Keratinocyte (primary cell): ENCODE data around the gene RNLS. TPM values are rescaled to one million over a fixed set of nuclear protein-coding genes. Genes with fewer than 3 reads are reported as not detected.

ENCODE experiments used
- DNase-seq: peaks from one replicate; pipeline ENCODE4 v3.0.0-alpha.2; 2011; ENCODE audit warnings: low read depth, missing footprints, low spot score
- FAIRE-seq: peaks from 2 replicates; lab custom pipeline; 2011; peaks lifted over from hg19 to GRCh38; lab: Jason Lieb, UNC
- H2AFZ ChIP-seq: 2 replicates; pipeline ENCODE4 v1.6.0; 2012; ENCODE audit warnings: low read length, control low read depth, inconsistent platforms; ENCODE audit not compliant: control insufficient read depth
- H3K27ac ChIP-seq: 2 replicates; pipeline ENCODE4 v1.5.1; 2011; ENCODE audit warnings: low read length; ENCODE audit not compliant: control insufficient read depth, insufficient read depth
- H3K27me3 ChIP-seq: 3 replicates; pipeline ENCODE4 v1.6.0; 2011; ENCODE audit warnings: low read length; ENCODE audit not compliant: control insufficient read depth, insufficient read depth; ENCODE audit errors: extremely low read depth
- H3K36me3 ChIP-seq, 2 experiments: 2 replicates in 1 of 2; 3 replicates in 1 of 2; pipeline ENCODE4 v1.5.1; 2011; ENCODE audit warnings: low read length in 2 of 2, mild to moderate bottlenecking in 1 of 2; ENCODE audit not compliant: control insufficient read depth in 2 of 2, insufficient read depth in 2 of 2; ENCODE audit errors: extremely low read depth in 1 of 2
- H3K4me1 ChIP-seq: 3 replicates; pipeline ENCODE4 v1.5.1; 2011; ENCODE audit warnings: low read length; ENCODE audit not compliant: control insufficient read depth, insufficient read depth; ENCODE audit errors: extremely low read depth
- H3K4me2 ChIP-seq: 3 replicates; pipeline ENCODE4 v1.6.0; 2011; ENCODE audit warnings: low read depth, low read length; ENCODE audit not compliant: control insufficient read depth, insufficient read depth; ENCODE audit errors: extremely low read depth
- H3K4me3 ChIP-seq, 3 experiments: fragments of 200-600 bp in 1 of 3; sonication (generic) in 1 of 3; 2 replicates in 2 of 3; 3 replicates in 1 of 3; pipeline ENCODE4 v1.5.1; 2011 to 2016; ENCODE audit warnings: low read length in 3 of 3, mild to moderate bottlenecking in 3 of 3, control low read depth in 2 of 3, inconsistent platforms in 1 of 3, low read depth in 1 of 3, mixed read lengths in 1 of 3, mixed run types in 1 of 3, moderate library complexity in 1 of 3; ENCODE audit not compliant: control insufficient read depth in 2 of 3, insufficient read depth in 2 of 3; ENCODE audit errors: extremely low read depth in 1 of 3
- H3K79me2 ChIP-seq: 2 replicates; pipeline ENCODE4 v1.6.0; 2012; ENCODE audit warnings: low read length; ENCODE audit not compliant: control insufficient read depth, insufficient read depth
- H3K9ac ChIP-seq: 3 replicates; pipeline ENCODE4 v1.6.0; 2011; ENCODE audit warnings: low read length; ENCODE audit not compliant: control insufficient read depth, insufficient read depth; ENCODE audit errors: extremely low read depth
- H3K9me1 ChIP-seq: 3 replicates; pipeline ENCODE4 v1.6.0; 2011; ENCODE audit warnings: low read length; ENCODE audit not compliant: control insufficient read depth, insufficient read depth; ENCODE audit errors: extremely low read depth
- H3K9me3 ChIP-seq: 2 replicates; pipeline ENCODE4 v1.5.1; 2012; ENCODE audit warnings: low read depth, low read length; ENCODE audit not compliant: control insufficient read depth
- H4K20me1 ChIP-seq: 3 replicates; pipeline ENCODE4 v1.6.0; 2011; ENCODE audit warnings: low read length; ENCODE audit not compliant: control insufficient read depth, insufficient read depth; ENCODE audit errors: extremely low read depth
- EZH2 ChIP-seq: IDR thresholded peaks from one replicate; pipeline ENCODE4 v1.6.1; 2012; ENCODE audit warnings: inconsistent platforms, mild to moderate bottlenecking, low read length, moderate library complexity
- dilution Hi-C: fragments of 300-500 bp; cut with MboI; formaldehyde crosslinking; loops from one replicate; pipeline ENCODE4 v1.7.0; 2020; ENCODE audit warnings: low sequenced_read_pairs; ENCODE audit not compliant: extremely low pct_ligation_motif_present
- polyA plus RNA-seq, 5 experiments: library from polyadenylated mRNA; depleted of rRNA in 3 of 5; stranded (reverse) in 3 of 5; stranded (forward) in 1 of 5; unstranded in 1 of 5; fragments of >200 nt; gene quantifications; 1 replicate in 1 of 5; 2 replicates in 3 of 5; 3 replicates in 1 of 5; pipeline versions ENCODE4 v1.2.1 to v1.2.3, GENCODE V29; 2011 to 2012; ENCODE audit warnings: missing spikeins in 2 of 5, low read depth in 1 of 5, low replicate concordance in 1 of 5
- TF ChIP-seq, protein P1 (sequence below), 3 experiments: IDR thresholded peaks in 1 of 3; conservative IDR thresholded peaks in 1 of 3; optimal IDR thresholded peaks in 1 of 3; 2 replicates in 2 of 3; 3 replicates in 1 of 3; pipeline versions ENCODE3 to v1.5.1; 2011; ENCODE audit warnings: low read length in 3 of 3, mild to moderate bottlenecking in 3 of 3, moderate library complexity in 2 of 3, control low read depth in 1 of 3, inconsistent platforms in 1 of 3; ENCODE audit not compliant: insufficient read depth in 2 of 3; ENCODE audit errors: extremely low read depth in 1 of 3

Gene RNLS
- polyA plus RNA-seq, 1 donor (not counting 4 experiments of a cell fraction or from before 2014, with no cell fraction given): 6.8 TPM

DNA sequence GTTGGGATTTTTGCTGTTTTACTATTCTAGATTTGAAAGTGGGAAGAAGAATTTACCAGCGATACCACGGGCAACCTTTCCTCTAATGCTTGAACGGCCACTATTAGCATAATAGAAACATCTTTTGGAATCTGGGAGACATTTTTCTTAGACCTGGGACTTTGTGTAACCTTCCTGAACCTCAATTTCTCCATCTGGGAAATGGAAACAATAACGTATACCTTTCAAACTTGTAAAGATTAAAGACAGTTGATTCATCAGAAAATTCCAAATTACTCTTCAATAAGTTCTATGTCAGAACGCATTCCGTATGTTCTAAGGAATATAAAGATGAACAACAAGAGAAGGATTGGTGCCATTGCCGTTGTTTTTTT is 453 bp upstream of the RNLS start:
- Histone ChIP-seq H3K27me3 (no peaks in the 10 kb centered on the region), H3K9me1 (no peaks in the 10 kb centered on the region), H3K79me2 (no peaks in the 10 kb centered on the region), H3K9me3 (no peaks in the 10 kb centered on the region), H3K9ac (peak overlapping the region; percentile 79), H3K4me3 (peak overlapping the region; percentile 45 to 77 (median 64)), H3K4me1 (peaks cover 7% of the 10 kb centered on the region), H4K20me1 (no peaks in the 10 kb centered on the region), H3K4me2 (peak overlapping the region; percentile 89), H3K36me3 (no peaks in the 10 kb centered on the region), H3K27ac (peak overlapping the region; percentile 42), H2AFZ (peak overlapping the region; percentile 99)
- DNase-seq: no peak
- TF ChIP-seq EZH2: no peak
- TF ChIP-seq, protein P1, sequence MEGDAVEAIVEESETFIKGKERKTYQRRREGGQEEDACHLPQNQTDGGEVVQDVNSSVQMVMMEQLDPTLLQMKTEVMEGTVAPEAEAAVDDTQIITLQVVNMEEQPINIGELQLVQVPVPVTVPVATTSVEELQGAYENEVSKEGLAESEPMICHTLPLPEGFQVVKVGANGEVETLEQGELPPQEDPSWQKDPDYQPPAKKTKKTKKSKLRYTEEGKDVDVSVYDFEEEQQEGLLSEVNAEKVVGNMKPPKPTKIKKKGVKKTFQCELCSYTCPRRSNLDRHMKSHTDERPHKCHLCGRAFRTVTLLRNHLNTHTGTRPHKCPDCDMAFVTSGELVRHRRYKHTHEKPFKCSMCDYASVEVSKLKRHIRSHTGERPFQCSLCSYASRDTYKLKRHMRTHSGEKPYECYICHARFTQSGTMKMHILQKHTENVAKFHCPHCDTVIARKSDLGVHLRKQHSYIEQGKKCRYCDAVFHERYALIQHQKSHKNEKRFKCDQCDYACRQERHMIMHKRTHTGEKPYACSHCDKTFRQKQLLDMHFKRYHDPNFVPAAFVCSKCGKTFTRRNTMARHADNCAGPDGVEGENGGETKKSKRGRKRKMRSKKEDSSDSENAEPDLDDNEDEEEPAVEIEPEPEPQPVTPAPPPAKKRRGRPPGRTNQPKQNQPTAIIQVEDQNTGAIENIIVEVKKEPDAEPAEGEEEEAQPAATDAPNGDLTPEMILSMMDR (optimal IDR thresholded peaks at IDR 0.05 in 1 of 3, IDR thresholded peaks at IDR 0.05 in 1 of 3, conservative IDR thresholded peaks at IDR 0.05 in 1 of 3; ENCODE audit: extremely low read depth in 1 of 3, insufficient read depth in 2 of 3, low read length in 3 of 3): no peak
- FAIRE-seq: peak; percentile 59
- dilution Hi-C loops: no loop called here

DNA sequence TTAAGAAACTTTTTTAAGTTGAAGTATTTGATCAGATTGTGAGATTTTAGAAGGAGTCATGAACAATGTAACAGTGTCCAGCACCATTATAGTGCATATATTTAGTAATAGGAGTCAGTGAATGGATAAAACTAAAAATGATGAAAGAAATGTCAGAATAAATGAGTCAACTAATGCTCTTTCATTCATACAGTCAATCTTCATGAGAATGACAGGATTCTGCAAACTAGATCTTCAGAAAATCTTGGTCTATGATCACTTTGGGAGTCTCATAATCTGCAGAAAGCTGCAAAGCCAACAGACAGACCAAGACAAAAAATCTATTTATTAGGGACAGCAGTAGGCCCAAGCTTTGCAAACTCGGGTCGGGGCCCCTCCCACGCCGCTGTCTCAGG is 710 bp downstream of the RNLS start:
- dilution Hi-C loops: no loop called here
- Histone ChIP-seq H3K9me3 (no peaks in the 10 kb centered on the region), H3K27ac (no peak overlapping the region), H2AFZ (peak overlapping the region; percentile 99), H3K4me3 (peak overlapping the region; percentile 45 to 77 (median 64)), H3K36me3 (no peaks in the 10 kb centered on the region), H3K27me3 (no peaks in the 10 kb centered on the region), H3K79me2 (no peaks in the 10 kb centered on the region), H3K4me1 (peaks cover 7% of the 10 kb centered on the region), H4K20me1 (no peaks in the 10 kb centered on the region), H3K9ac (no peak overlapping the region), H3K4me2 (peak overlapping the region; percentile 89), H3K9me1 (no peaks in the 10 kb centered on the region)
- DNase-seq (no peak), FAIRE-seq (no peak)
- TF ChIP-seq, protein P1 (optimal IDR thresholded peaks at IDR 0.05 in 1 of 3, IDR thresholded peaks at IDR 0.05 in 1 of 3, conservative IDR thresholded peaks at IDR 0.05 in 1 of 3; ENCODE audit: extremely low read depth in 1 of 3, insufficient read depth in 2 of 3, low read length in 3 of 3): no peak
- no peak for TF ChIP-seq EZH2
